ENCODE results near the gene TEX29. TPM values are rescaled to one million over a fixed set of nuclear protein-coding genes. Genes with fewer than 3 reads are reported as not detected.

The TEX29 gene
- total RNA-seq, 1 experiment from 2014 or later: not detected

DNA sequence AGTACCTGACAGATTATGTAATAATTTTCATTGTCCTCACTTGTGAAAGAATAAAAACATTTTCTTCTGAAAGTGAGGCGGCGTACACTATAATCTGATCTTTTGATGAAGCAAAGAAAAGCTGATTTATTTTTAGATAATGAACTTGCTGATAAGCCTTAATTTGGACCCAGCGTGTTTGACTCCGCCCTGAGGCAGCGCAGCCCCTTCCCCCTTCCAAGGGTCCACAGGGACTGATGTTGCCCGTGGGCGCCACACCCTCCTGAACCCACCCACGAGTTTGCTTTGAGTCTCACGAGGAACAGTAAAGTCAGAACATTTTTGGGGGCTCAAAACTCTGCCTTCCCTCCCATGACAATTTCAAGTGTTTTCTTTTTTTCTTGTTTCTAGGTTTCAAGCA is 40.0 kb downstream of the TEX29 start:
- no peak for DNase-seq (ENCODE audit: unreplicated experiment)
- H3K4me3 Mint-ChIP-seq (ENCODE audit: unreplicated experiment): no peak overlapping the region
- BruUV-seq (replicated peaks): no TSS peak
- ChIA-PET POLR2A (interaction anchor here (0.7 kb wide), 1 partner anchor 1602 kb away, joined by 3 read pairs; no protein-coding TSS in a partner anchor), CTCF (no interaction called here)
- intact Hi-C loops (cut with micrococcal nuclease): no loop called here
- H3K9me3 Mint-ChIP-seq (ENCODE audit: unreplicated experiment): no peaks in the 10 kb centered on the region
- H3K4me1 Mint-ChIP-seq (ENCODE audit: insufficient read depth, unreplicated experiment): no peaks in the 10 kb centered on the region
- TF ChIP-seq, protein P1, sequence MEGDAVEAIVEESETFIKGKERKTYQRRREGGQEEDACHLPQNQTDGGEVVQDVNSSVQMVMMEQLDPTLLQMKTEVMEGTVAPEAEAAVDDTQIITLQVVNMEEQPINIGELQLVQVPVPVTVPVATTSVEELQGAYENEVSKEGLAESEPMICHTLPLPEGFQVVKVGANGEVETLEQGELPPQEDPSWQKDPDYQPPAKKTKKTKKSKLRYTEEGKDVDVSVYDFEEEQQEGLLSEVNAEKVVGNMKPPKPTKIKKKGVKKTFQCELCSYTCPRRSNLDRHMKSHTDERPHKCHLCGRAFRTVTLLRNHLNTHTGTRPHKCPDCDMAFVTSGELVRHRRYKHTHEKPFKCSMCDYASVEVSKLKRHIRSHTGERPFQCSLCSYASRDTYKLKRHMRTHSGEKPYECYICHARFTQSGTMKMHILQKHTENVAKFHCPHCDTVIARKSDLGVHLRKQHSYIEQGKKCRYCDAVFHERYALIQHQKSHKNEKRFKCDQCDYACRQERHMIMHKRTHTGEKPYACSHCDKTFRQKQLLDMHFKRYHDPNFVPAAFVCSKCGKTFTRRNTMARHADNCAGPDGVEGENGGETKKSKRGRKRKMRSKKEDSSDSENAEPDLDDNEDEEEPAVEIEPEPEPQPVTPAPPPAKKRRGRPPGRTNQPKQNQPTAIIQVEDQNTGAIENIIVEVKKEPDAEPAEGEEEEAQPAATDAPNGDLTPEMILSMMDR (IDR thresholded peaks at IDR 0.05; ENCODE audit: unreplicated experiment): no peak
- H3K36me3 Mint-ChIP-seq (ENCODE audit: insufficient read depth, unreplicated experiment): no peaks in the 10 kb centered on the region
- no peak overlapping the region for H3K27ac Mint-ChIP-seq (ENCODE audit: low read depth, unreplicated experiment)
- H3K27me3 Mint-ChIP-seq (ENCODE audit: insufficient read depth, unreplicated experiment): peaks cover 15% of the 10 kb centered on the region

DNA sequence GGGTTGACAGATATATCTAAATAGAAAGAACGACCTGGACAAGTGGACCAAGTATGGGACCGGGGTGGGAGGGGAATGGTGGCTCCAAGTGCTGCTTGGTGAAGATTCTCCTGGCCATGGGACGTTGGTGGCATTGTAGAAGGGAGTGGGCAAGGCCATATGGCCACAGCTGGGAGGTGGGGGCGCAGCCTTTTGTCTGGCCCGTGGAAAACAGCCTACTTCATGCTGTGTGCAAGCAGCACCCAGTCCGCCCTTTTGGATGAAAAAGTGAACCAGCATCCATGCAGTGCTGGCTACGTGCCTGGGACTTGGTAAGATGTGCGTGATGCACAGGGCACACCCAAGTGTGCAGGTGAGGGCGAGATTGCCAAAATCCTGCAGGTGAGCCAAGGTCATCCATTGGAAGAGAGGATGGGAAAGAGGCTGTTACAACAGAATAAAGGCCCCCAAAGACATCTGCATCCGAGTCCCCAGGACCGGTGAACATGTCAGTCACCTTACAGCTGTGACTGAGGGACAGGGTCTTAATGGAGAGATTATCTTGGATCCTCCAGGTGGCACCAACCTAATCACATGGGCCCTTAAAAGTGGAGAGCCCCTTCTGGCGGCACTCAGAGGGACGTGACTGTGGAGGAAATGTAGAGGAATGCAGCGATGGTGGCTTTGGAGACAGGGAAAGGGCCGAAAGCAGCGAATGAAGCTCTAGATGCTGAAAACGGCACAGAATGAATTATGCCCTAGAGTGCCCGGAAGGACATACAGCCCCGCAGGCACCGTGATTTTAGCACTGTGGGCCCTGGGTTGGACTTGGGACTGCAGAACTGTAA is 40.8 kb downstream of the TEX29 start:
- no peaks in the 10 kb centered on the region for H3K36me3 Mint-ChIP-seq (ENCODE audit: insufficient read depth, unreplicated experiment)
- H3K9me3 Mint-ChIP-seq (ENCODE audit: unreplicated experiment): no peaks in the 10 kb centered on the region
- ChIA-PET POLR2A (interaction anchor here (0.7 kb wide), 1 partner anchor 1603 kb away, joined by 3 read pairs; no protein-coding TSS in a partner anchor), CTCF (interaction anchor here (0.6 kb wide), 1 partner anchor 1435 kb away, joined by 4 read pairs; no protein-coding TSS in a partner anchor)
- intact Hi-C loops (cut with micrococcal nuclease): no loop called here
- H3K4me1 Mint-ChIP-seq (ENCODE audit: insufficient read depth, unreplicated experiment): no peaks in the 10 kb centered on the region
- peaks cover 15% of the 10 kb centered on the region for H3K27me3 Mint-ChIP-seq (ENCODE audit: insufficient read depth, unreplicated experiment)
- H3K27ac Mint-ChIP-seq (ENCODE audit: low read depth, unreplicated experiment): no peak overlapping the region
- no TSS peak for BruUV-seq (replicated peaks)
- no peak overlapping the region for H3K4me3 Mint-ChIP-seq (ENCODE audit: unreplicated experiment)
- DNase-seq (ENCODE audit: unreplicated experiment): no peak
- TF ChIP-seq, protein P1 (IDR thresholded peaks at IDR 0.05; ENCODE audit: unreplicated experiment): no peak

DNA sequence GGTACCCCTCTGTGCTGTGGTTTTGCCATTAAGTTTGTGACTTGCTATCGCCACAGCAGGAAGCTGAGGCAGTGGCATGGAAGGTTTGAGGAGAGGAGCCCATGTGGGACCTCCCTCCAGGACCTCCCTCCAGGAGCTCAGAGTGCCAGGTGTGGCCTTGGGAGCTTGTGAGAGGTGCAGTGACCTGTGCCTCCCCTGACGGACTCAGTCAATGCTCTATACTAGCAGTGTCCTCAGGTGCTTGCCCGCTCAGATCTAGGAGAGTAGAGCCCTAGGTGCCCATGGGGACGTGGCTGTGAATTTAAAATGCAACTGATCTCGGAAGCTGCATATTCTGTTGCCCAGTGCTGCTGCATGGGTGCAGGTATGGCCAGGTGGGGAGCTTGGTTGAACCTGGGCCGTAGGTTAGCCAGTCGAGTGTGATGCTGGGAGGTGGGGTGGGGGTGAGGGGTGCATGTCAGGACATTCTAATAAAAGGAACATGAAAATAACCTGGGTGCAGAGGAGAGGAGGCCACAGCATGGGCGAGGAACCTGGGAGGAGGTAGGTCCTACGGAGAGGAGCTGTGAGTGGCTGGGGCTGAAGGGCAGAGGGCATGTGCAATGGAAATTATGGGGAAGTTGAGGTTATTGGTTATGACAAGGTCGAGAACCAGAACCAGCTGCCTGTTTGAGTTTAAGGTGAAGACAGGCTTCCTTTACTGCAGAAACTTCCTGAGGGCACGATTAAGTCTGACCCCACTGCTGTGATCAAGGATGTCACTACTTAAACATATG is 41.6 kb downstream of the TEX29 start:
- Mint-ChIP-seq H3K9me3 (ENCODE audit: unreplicated experiment) (no peaks in the 10 kb centered on the region), H3K4me1 (ENCODE audit: insufficient read depth, unreplicated experiment) (no peaks in the 10 kb centered on the region), H3K27me3 (ENCODE audit: insufficient read depth, unreplicated experiment) (peaks cover 11% of the 10 kb centered on the region), H3K4me3 (ENCODE audit: unreplicated experiment) (no peak overlapping the region), H3K27ac (ENCODE audit: low read depth, unreplicated experiment) (no peak overlapping the region), H3K36me3 (ENCODE audit: insufficient read depth, unreplicated experiment) (no peaks in the 10 kb centered on the region)
- POLR2A ChIA-PET: no interaction called here
- intact Hi-C loops (cut with micrococcal nuclease): no loop called here
- no TSS peak for BruUV-seq (replicated peaks)
- CTCF ChIA-PET: interaction anchor here (0.6 kb wide), 1 partner anchor 1434 kb away, joined by 4 read pairs; no protein-coding TSS in a partner anchor
- TF ChIP-seq, protein P1 (IDR thresholded peaks at IDR 0.05; ENCODE audit: unreplicated experiment): no peak
- DNase-seq (ENCODE audit: unreplicated experiment): no peak

- Mint-ChIP-seq H3K36me3 (ENCODE audit: insufficient read depth, unreplicated experiment) (no peaks in the 10 kb centered on the region), H3K4me3 (ENCODE audit: unreplicated experiment) (no peak overlapping the region), H3K27ac (ENCODE audit: low read depth, unreplicated experiment) (no peak overlapping the region), H3K9me3 (ENCODE audit: unreplicated experiment) (no peaks in the 10 kb centered on the region), H3K27me3 (ENCODE audit: insufficient read depth, unreplicated experiment) (peaks cover 11% of the 10 kb centered on the region), H3K4me1 (ENCODE audit: insufficient read depth, unreplicated experiment) (no peaks in the 10 kb centered on the region)
- BruUV-seq (replicated peaks): no TSS peak
- intact Hi-C loops (cut with micrococcal nuclease): no loop called here
- CTCF ChIA-PET: interaction anchor here (0.5 kb wide), 1 partner anchor 44 kb away, joined by 3 read pairs; no protein-coding TSS in a partner anchor
- DNase-seq (ENCODE audit: unreplicated experiment): no peak
- POLR2A ChIA-PET: no interaction called here
- TF ChIP-seq, protein P1 (IDR thresholded peaks at IDR 0.05; ENCODE audit: unreplicated experiment): no peak
Measured at GRCh38 chr13:111363121-111363520, 42.7 kb downstream of the TEX29 start.

Data from MCF 10A (cell line).